Measurements from ENCODE around the gene GRIN3B.

GRIN3B gene

DNA sequence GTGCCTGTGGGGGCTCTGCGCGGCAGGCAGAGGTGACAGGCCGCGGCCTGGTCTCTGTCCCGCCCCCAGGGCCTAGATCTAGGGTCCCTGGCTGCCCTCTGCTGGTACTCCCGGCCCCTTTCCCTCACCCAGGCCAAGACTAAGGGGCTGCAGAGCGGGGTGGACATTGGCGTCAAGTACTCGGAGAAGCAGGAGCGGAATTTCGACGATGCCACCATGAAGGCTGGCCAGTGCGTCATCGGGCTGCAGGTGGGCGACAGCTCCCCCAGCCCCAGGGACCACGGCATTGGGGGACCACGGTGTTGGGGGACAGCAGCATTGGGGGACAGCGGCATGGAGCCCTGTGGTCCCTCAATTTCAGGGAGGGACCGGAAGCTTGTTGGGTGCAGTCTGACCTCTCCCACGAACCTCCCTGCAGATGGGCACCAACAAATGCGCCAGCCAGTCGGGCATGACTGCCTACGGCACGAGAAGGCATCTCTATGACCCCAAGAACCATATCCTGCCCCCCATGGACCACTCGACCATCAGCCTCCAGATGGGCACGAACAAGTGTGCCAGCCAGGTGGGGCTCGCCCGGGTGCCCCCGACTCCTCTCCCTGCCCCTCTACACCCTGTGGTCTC, 35.9 kb downstream of the GRIN3B start:
- no peak overlapping the region for H3K4me3 ChIP-seq (ENCODE audit: low read depth, low read length)
- TF ChIP-seq, protein P1, sequence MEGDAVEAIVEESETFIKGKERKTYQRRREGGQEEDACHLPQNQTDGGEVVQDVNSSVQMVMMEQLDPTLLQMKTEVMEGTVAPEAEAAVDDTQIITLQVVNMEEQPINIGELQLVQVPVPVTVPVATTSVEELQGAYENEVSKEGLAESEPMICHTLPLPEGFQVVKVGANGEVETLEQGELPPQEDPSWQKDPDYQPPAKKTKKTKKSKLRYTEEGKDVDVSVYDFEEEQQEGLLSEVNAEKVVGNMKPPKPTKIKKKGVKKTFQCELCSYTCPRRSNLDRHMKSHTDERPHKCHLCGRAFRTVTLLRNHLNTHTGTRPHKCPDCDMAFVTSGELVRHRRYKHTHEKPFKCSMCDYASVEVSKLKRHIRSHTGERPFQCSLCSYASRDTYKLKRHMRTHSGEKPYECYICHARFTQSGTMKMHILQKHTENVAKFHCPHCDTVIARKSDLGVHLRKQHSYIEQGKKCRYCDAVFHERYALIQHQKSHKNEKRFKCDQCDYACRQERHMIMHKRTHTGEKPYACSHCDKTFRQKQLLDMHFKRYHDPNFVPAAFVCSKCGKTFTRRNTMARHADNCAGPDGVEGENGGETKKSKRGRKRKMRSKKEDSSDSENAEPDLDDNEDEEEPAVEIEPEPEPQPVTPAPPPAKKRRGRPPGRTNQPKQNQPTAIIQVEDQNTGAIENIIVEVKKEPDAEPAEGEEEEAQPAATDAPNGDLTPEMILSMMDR (IDR thresholded peaks at IDR 0.05; ENCODE audit: control insufficient read depth, extremely low read depth, insufficient read depth), result no peak
- DNase-seq (ENCODE audit: low read depth), result no peak

DNA sequence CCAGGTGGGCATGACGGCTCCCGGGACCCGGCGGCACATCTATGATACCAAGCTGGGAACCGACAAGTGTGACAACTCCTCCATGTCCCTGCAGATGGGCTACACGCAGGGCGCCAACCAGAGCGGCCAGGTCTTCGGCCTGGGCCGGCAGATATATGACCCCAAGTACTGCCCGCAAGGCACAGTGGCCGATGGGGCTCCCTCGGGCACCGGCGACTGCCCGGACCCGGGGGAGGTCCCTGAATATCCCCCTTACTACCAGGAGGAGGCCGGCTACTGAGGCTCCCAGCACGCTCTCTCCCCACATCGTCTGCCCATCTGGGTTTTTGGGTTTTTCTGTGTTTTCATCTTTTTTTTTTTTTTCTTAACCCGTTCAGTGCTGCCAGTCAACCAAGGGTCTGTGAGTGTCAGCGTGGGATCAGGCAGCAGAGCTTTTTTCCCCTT, 37.4 kb downstream of the GRIN3B start:
- no peak overlapping the region for H3K4me3 ChIP-seq (ENCODE audit: low read depth, low read length)
- TF ChIP-seq, protein P1 (IDR thresholded peaks at IDR 0.05; ENCODE audit: control insufficient read depth, extremely low read depth, insufficient read depth), result no peak
- DNase-seq (ENCODE audit: low read depth), result no peak

DNA sequence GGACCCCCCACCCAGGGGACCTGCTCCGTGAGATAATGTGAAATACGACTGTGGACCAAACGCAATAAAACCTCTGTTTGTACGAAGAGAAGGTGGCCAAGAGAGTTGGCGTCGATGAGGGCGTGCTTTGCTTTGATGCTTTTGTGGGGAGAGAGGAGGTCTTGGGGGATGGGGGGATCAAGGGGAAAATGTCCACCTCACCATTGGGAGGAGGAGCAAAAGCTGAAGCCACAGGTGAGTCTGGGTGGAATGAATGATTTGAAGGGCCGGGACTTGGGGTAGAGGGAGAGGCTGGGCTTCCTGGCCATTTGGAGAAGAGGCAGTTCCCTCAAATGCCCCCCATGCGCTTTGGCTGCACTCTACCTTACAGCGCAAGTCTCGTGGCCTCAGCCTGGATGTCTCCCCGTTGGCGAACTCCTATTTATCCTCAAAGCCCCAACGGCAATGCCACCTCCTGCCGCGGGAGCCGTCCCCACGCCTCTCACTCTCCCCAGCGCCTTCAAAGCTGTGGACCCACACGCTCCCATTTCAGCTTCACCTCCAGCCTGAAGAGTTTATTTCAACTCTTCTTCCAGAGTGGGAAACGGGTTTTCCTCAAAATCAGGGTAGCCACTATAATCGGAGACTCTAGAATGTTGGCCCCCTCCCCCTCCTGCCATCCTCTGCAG, 38.9 kb downstream of the GRIN3B start:
- TF ChIP-seq, protein P1 (IDR thresholded peaks at IDR 0.05; ENCODE audit: control insufficient read depth, extremely low read depth, insufficient read depth), result no peak
- H3K4me3 ChIP-seq (ENCODE audit: low read depth, low read length), result peak overlapping the region; percentile 91
- DNase-seq (ENCODE audit: low read depth), result no peak

DNA sequence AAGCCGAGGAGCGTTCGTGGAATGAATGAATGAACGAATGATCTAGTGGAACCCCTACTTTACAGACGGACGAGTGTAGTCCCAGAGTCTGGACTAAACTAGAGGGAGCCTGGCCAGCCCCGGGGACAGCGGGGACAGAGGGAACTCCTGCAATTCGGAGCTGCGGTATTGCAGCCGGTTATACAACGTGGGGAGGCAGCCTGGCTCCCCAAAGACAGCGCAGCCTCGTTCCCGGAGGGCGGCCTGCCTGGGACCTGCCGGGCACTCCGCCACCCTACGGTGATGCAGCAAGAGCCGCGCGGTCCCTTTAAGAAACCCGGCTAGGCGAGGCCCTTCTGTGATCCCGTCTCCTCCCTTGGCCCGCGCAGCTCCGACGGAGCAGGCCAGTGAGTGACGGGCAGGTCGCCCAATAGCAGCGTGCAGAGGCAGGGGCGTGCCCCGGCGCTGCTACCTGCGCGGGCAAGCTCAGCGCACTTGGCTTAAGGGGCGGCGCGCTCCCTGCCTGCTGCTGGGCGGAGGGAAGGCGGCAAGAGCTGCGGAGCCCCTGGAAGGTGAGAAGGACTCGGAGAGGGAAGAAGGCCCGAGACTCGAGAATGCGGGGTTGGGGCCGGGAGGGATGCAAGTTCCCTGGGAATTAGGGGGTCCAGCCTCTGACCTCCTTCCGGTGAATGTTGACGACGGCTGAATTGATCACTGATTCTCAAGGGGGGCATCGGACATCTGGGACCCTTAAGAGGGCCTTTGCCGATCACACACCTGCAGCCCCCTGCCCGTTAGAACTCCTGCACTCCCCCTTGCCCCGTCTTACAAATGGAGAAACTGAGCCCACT, 39.6 kb downstream of the GRIN3B start, which contains the start of gene ABCA7:
Gene ABCA7, plus strand, starts transcription at position 462 of the 830 bp plus-strand sequence. CDS start 1,255 bp downstream, outside the sequence.
- TF ChIP-seq, protein P1 (IDR thresholded peaks at IDR 0.05; ENCODE audit: control insufficient read depth, extremely low read depth, insufficient read depth), result no peak
- peak; percentile 93 for DNase-seq (ENCODE audit: low read depth)

DNA sequence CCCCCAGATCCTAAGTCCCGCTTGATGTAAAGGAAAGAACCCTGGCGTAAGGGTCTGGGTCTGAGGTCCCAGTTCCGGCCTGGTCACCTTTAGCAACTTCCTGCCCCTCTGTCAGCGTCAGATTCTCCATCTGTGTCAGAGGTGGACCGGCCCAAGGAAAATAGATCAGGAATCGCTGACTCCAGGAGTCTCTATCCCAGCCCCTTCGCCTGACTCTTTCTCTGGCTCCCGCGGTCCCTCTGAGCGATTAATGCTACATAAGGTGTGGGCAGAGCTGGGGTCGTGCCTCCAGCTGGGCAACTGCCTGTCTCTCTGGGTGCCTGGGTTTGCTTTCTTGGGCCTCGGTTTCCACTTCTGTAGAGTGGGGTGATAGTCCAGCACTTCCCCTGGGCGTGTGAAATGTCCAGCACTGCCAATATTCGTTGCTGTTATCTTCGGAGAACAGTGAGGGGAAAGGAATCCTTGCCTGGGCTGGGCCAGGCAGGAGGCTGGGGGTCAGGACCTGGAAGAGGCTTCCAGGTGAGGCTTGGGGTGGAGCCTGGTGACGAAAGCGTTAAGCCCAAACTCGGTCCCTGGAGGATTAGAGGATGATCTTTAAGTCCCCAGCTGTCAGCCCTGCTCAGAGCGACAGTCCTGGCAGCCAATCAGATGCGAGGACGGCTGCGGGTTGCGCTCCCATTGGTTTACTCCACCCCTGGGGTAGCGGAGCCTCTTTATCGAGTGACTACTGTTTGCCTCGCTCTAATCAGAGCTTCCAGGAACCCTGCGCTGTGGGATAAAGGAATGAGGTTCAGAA, 40.5 kb downstream of the GRIN3B start:
- DNase-seq (ENCODE audit: low read depth), result peak; percentile 93
- TF ChIP-seq, protein P1 (IDR thresholded peaks at IDR 0.05; ENCODE audit: control insufficient read depth, extremely low read depth, insufficient read depth), result no peak
- peak overlapping the region; percentile 91 for H3K4me3 ChIP-seq (ENCODE audit: low read depth, low read length)

More for the DNA sequence above, 39.6 kb downstream of the GRIN3B start, which contains the start of gene ABCA7:
- peak within 1 kb of the TSS; percentile 91 for H3K4me3 ChIP-seq (ENCODE audit: low read depth, low read length)

DNA sequence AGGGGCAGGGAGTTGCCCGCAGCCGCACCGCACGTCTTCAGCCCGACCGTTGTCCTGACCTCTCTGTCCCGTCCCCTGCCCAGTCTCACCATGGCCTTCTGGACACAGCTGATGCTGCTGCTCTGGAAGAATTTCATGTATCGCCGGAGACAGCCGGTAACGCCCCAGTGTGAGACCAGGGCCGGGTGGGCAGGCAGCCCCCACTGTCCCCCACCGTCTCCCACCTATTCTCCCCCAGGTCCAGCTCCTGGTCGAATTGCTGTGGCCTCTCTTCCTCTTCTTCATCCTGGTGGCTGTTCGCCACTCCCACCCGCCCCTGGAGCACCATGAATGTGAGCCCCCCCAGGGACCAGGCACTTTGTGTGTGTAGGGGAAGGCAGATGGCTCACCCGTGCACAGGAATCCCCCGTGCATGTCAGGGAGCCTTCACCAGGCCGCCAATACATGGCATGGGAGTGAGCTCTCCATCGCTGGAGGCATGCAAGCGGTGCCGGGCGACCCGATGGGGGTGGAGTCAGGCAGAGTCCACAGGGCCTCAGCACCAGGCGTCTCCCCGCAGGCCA, 41.1 kb downstream of the GRIN3B start:
- peak overlapping the region; percentile 91 for H3K4me3 ChIP-seq (ENCODE audit: low read depth, low read length)
- TF ChIP-seq, protein P1 (IDR thresholded peaks at IDR 0.05; ENCODE audit: control insufficient read depth, extremely low read depth, insufficient read depth), result no peak
- DNase-seq (ENCODE audit: low read depth), result no peak
